CD4-positive, CD25-positive, alpha-beta regulatory T cell (primary cell): ENCODE results near the gene NR2F2. TPM values are rescaled to one million over a fixed set of nuclear protein-coding genes. Genes with fewer than 3 reads are reported as not detected.

ENCODE experiments used
- ATAC-seq, 2 donors: fragments of 150-1000 bp; cut with Tn5 transposase; one replicate each; pipeline ENCODE4 v1.10.0; 2021; ENCODE audit warnings: low read depth in 2 of 2, moderate number of reproducible peaks in 2 of 2, moderate library complexity in 1 of 2
- DNase-seq, 3 donors: peaks; one replicate each; pipeline versions ENCODE4 v3.0.0 to v3.0.0-alpha.2; 2012 to 2022; ENCODE audit warnings: mixed read lengths in 1 of 3
- H3K27ac ChIP-seq: one replicate; pipeline ENCODE4 v1.7.0; 2013; ENCODE audit warnings: mild to moderate bottlenecking, low read length; ENCODE audit not compliant: insufficient read depth, poor library complexity, severe bottlenecking
- H3K27me3 ChIP-seq: one replicate; pipeline ENCODE4 v1.7.0; 2013; ENCODE audit warnings: low read length; ENCODE audit not compliant: control insufficient read depth, insufficient read depth
- H3K36me3 ChIP-seq: one replicate; pipeline ENCODE4 v1.7.0; 2013; ENCODE audit warnings: mild to moderate bottlenecking, low read length, moderate library complexity; ENCODE audit not compliant: control insufficient read depth, insufficient read depth
- H3K4me1 ChIP-seq: 2 replicates; pipeline ENCODE4 v1.7.0; 2013; ENCODE audit warnings: mild to moderate bottlenecking, low read length; ENCODE audit not compliant: insufficient read depth, control insufficient read depth, poor library complexity, severe bottlenecking
- H3K4me3 ChIP-seq: one replicate; pipeline ENCODE4 v1.7.0; 2013; ENCODE audit warnings: low read depth, mild to moderate bottlenecking, low read length, moderate library complexity
- H3K9me3 ChIP-seq, 2 experiments: 1 replicate in 1 of 2; 2 replicates in 1 of 2; pipeline ENCODE4 v1.7.0; 2013; ENCODE audit warnings: low read length in 2 of 2, mild to moderate bottlenecking in 1 of 2, moderate library complexity in 1 of 2; ENCODE audit not compliant: control insufficient read depth in 2 of 2
- H3K27ac Mint-ChIP-seq, 3 donors: one replicate each; pipeline ENCODE4 v1.8.0; 2020 to 2022; ENCODE audit warnings: mild to moderate bottlenecking in 3 of 3, mixed read lengths in 3 of 3, moderate library complexity in 2 of 3
- H3K27me3 Mint-ChIP-seq: one replicate; pipeline ENCODE4 v1.8.0; 2022; ENCODE audit warnings: mild to moderate bottlenecking, mixed read lengths
- H3K36me3 Mint-ChIP-seq: one replicate; pipeline ENCODE4 v1.8.0; 2020; ENCODE audit warnings: mixed read lengths
- H3K4me1 Mint-ChIP-seq, 4 donors: one replicate each; pipeline ENCODE4 v1.8.0; 2020 to 2022; ENCODE audit warnings: mixed read lengths in 4 of 4, mild to moderate bottlenecking in 1 of 4
- H3K4me3 Mint-ChIP-seq, 4 donors: one replicate each; pipeline ENCODE4 v1.8.0; 2020 to 2022; ENCODE audit warnings: mild to moderate bottlenecking in 4 of 4, mixed read lengths in 4 of 4, moderate library complexity in 3 of 4
- H3K9me3 Mint-ChIP-seq, 7 donors: one replicate each; pipeline ENCODE4 v1.8.0; 2020 to 2022; ENCODE audit warnings: mixed read lengths in 7 of 7, mild to moderate bottlenecking in 3 of 7, moderate library complexity in 2 of 7
- polyA plus RNA-seq, 4 donors: library from polyadenylated mRNA; unstranded; fragments of 300-500 nt; fragmentation: Illumina TruSeq; gene quantifications; one replicate each; pipeline ENCODE4 v1.2.3, GENCODE V29; 2021
- total RNA-seq: library from RNA; stranded (reverse); gene quantifications from one replicate; pipeline ENCODE4 v1.2.3, GENCODE V29; 2022

The NR2F2 gene
- total and polyA plus RNA-seq, 5 donors from 2014 or later: not detected

GRCh38 chr15:96311256-96311955, 19.1 kb upstream of the NR2F2 start:
- ATAC-seq: no peak
- Histone ChIP-seq H3K36me3 (no peaks in the 10 kb centered on the region), H3K4me3 (no peak overlapping the region), H3K9me3 (no peaks in the 10 kb centered on the region), H3K4me1 (no peaks in the 10 kb centered on the region), H3K27me3 (peaks cover 2% of the 10 kb centered on the region), H3K27ac (no peak overlapping the region)
- Mint-ChIP-seq H3K27me3 (peaks cover 7% of the 10 kb centered on the region), H3K4me1 (no peaks in the 10 kb centered on the region), H3K4me3 (no peak overlapping the region), H3K9me3 (peaks cover 0 to 3% (median 0%) of the 10 kb centered on the region in 7 donors), H3K36me3 (no peaks in the 10 kb centered on the region), H3K27ac (no peak overlapping the region)
- no peak for DNase-seq

- Histone ChIP-seq H3K9me3 (no peaks in the 10 kb centered on the region), H3K4me1 (no peaks in the 10 kb centered on the region), H3K27me3 (peaks cover 2% of the 10 kb centered on the region), H3K4me3 (no peak overlapping the region), H3K36me3 (no peaks in the 10 kb centered on the region), H3K27ac (no peak overlapping the region)
- H3K27ac Mint-ChIP-seq: no peak overlapping the region
- H3K4me3 Mint-ChIP-seq: no peak overlapping the region
- H3K4me1 Mint-ChIP-seq: no peaks in the 10 kb centered on the region
- DNase-seq (no peak), ATAC-seq (no peak)
- H3K27me3 Mint-ChIP-seq: peaks cover 12% of the 10 kb centered on the region
- H3K36me3 Mint-ChIP-seq: no peaks in the 10 kb centered on the region
- H3K9me3 Mint-ChIP-seq: peaks cover 0 to 3% (median 0%) of the 10 kb centered on the region in 7 donors
Observed at GRCh38 chr15:96311956-96312294, 18.6 kb upstream of the NR2F2 start.

GRCh38 chr15:96312641-96313335, 17.7 kb upstream of the NR2F2 start:
- Histone ChIP-seq H3K4me3 (no peak overlapping the region), H3K4me1 (no peaks in the 10 kb centered on the region), H3K27ac (no peak overlapping the region), H3K27me3 (peaks cover 2% of the 10 kb centered on the region), H3K9me3 (no peaks in the 10 kb centered on the region), H3K36me3 (no peaks in the 10 kb centered on the region)
- Mint-ChIP-seq H3K9me3 (peaks cover 0 to 3% (median 0%) of the 10 kb centered on the region in 7 donors), H3K27ac (no peak overlapping the region), H3K36me3 (no peaks in the 10 kb centered on the region), H3K4me3 (no peak overlapping the region), H3K4me1 (no peaks in the 10 kb centered on the region), H3K27me3 (peaks cover 19% of the 10 kb centered on the region)
- no peak for ATAC-seq
- no peak for DNase-seq

GRCh38 chr15:96314518-96314917, 16.0 kb upstream of the NR2F2 start:
- H3K4me3 ChIP-seq: no peak overlapping the region
- ATAC-seq (no peak), DNase-seq (no peak)
- H3K27ac Mint-ChIP-seq: no peak overlapping the region
- H3K4me3 Mint-ChIP-seq: no peak overlapping the region
- H3K36me3 Mint-ChIP-seq: no peaks in the 10 kb centered on the region
- no peak overlapping the region for H3K27ac ChIP-seq
- peaks cover 7% of the 10 kb centered on the region for H3K27me3 ChIP-seq
- H3K4me1 ChIP-seq: no peaks in the 10 kb centered on the region
- no peaks in the 10 kb centered on the region for H3K36me3 ChIP-seq
- H3K9me3 Mint-ChIP-seq: peaks cover 0 to 1% (median 0%) of the 10 kb centered on the region in 7 donors
- H3K9me3 ChIP-seq: no peaks in the 10 kb centered on the region
- no peaks in the 10 kb centered on the region for H3K4me1 Mint-ChIP-seq
- H3K27me3 Mint-ChIP-seq: peaks cover 33% of the 10 kb centered on the region

GRCh38 chr15:96314963-96315362, 15.5 kb upstream of the NR2F2 start:
- no peak for DNase-seq
- ATAC-seq: no peak

GRCh38 chr15:96316953-96317629, 13.4 kb upstream of the NR2F2 start:
- Mint-ChIP-seq H3K4me1 (no peaks in the 10 kb centered on the region), H3K27me3 (peaks cover 47% of the 10 kb centered on the region), H3K4me3 (no peak overlapping the region), H3K36me3 (no peaks in the 10 kb centered on the region), H3K27ac (no peak overlapping the region), H3K9me3 (peaks cover 0 to 4% (median 0%) of the 10 kb centered on the region in 7 donors)
- DNase-seq: no peak
- Histone ChIP-seq H3K27me3 (peaks cover 24% of the 10 kb centered on the region), H3K4me1 (no peaks in the 10 kb centered on the region), H3K9me3 (no peaks in the 10 kb centered on the region), H3K36me3 (no peaks in the 10 kb centered on the region), H3K4me3 (no peak overlapping the region), H3K27ac (no peak overlapping the region)
- ATAC-seq: no peak

More at GRCh38 chr15:96314963-96315362, 15.5 kb upstream of the NR2F2 start:
- H3K9me3 ChIP-seq: no peaks in the 10 kb centered on the region
- no peak overlapping the region for H3K27ac ChIP-seq
- no peaks in the 10 kb centered on the region for H3K4me1 Mint-ChIP-seq
- peaks cover 37% of the 10 kb centered on the region for H3K27me3 Mint-ChIP-seq
- H3K27me3 ChIP-seq: peaks cover 11% of the 10 kb centered on the region
- peaks cover 0 to 1% (median 0%) of the 10 kb centered on the region in 7 donors for H3K9me3 Mint-ChIP-seq
- H3K4me1 ChIP-seq: no peaks in the 10 kb centered on the region
- no peak overlapping the region for H3K4me3 Mint-ChIP-seq
- no peak overlapping the region for H3K4me3 ChIP-seq
- no peaks in the 10 kb centered on the region for H3K36me3 Mint-ChIP-seq
- H3K27ac Mint-ChIP-seq: no peak overlapping the region
- H3K36me3 ChIP-seq: no peaks in the 10 kb centered on the region

GRCh38 chr15:96320107-96320506, 10.4 kb upstream of the NR2F2 start:
- H3K36me3 ChIP-seq: no peaks in the 10 kb centered on the region
- Mint-ChIP-seq H3K9me3 (peaks cover 0 to 8% (median 0%) of the 10 kb centered on the region in 7 donors), H3K36me3 (no peaks in the 10 kb centered on the region), H3K27me3 (peaks cover 72% of the 10 kb centered on the region), H3K4me3 (no peak overlapping the region), H3K4me1 (peaks cover 0 to 4% (median 2%) of the 10 kb centered on the region in 4 donors), H3K27ac (no peak overlapping the region)
- DNase-seq (no peak), ATAC-seq (no peak)
- no peaks in the 10 kb centered on the region for H3K4me1 ChIP-seq
- no peak overlapping the region for H3K4me3 ChIP-seq
- H3K9me3 ChIP-seq: no peaks in the 10 kb centered on the region
- H3K27me3 ChIP-seq: peaks cover 36% of the 10 kb centered on the region
- H3K27ac ChIP-seq: no peak overlapping the region
